Tibial nerve (tissue), 4 donors: ENCODE data around the gene CFAP69. TPM values are rescaled to one million over a fixed set of nuclear protein-coding genes. Genes with fewer than 3 reads are reported as not detected.

Source experiments
- DNase-seq, 2 donors: peaks; one replicate each; pipeline ENCODE4 v3.0.0-alpha.2; 2019; ENCODE audit warnings: low spot score in 2 of 2
- H3K27ac ChIP-seq, 4 donors: fragments of 200-600 bp; sonication (generic) in 3 of 4; one replicate each; pipeline ENCODE4 v1.5.1; 2017 to 2019; ENCODE audit warnings: mild to moderate bottlenecking in 1 of 4
- H3K27me3 ChIP-seq, 2 donors: fragments of 200-600 bp; sonication (generic) in 1 of 2; one replicate each; pipeline versions ENCODE4 v1.5.1 to v1.6.0; 2017 to 2019
- H3K36me3 ChIP-seq, 3 donors: fragments of 200-600 bp; sonication (generic); one replicate each; pipeline ENCODE4 v1.5.1; 2018 to 2019
- H3K4me1 ChIP-seq, 4 donors: fragments of 200-600 bp; sonication (generic) in 3 of 4; one replicate each; pipeline ENCODE4 v1.5.1; 2017 to 2019
- H3K4me3 ChIP-seq, 4 donors: fragments of 200-600 bp; sonication (generic) in 3 of 4; one replicate each; pipeline ENCODE4 v1.5.1; 2017 to 2019; ENCODE audit warnings: mild to moderate bottlenecking in 1 of 4, moderate library complexity in 1 of 4
- H3K9me3 ChIP-seq, 4 donors: fragments of 200-600 bp; sonication (generic) in 3 of 4; one replicate each; pipeline ENCODE4 v1.5.1; 2017 to 2019
- EP300 ChIP-seq, 2 donors: sonication (generic); formaldehyde crosslinking; IDR thresholded peaks; one replicate each; pipeline ENCODE4 v1.6.1; 2017; ENCODE audit warnings: antibody characterized with exemption in 2 of 2, mild to moderate bottlenecking in 1 of 2
- POLR2A ChIP-seq, 2 donors: fragments of 450-650 bp; IDR thresholded peaks; one replicate each; pipeline ENCODE4 v1.6.1; 2017; ENCODE audit warnings: antibody characterized with exemption in 2 of 2, mild to moderate bottlenecking in 2 of 2, moderate library complexity in 2 of 2
- WGBS, 2 donors: methylation state at CpG; one replicate each; pipeline ENCODE4 v1.1.5; 2018; 5-methylcytosine and 5-hydroxymethylcytosine counted together
- total RNA-seq, 4 donors: library from RNA; depleted of rRNA; stranded (reverse); fragments of >200 nt; gene quantifications; one replicate each; pipeline ENCODE4 v1.1.0, GENCODE V29; 2016
- TF ChIP-seq, protein P1 (sequence below), 5 experiments: fragments of 200-600 bp in 3 of 5; fragments of 450-650 bp in 2 of 5; sonication (generic) in 3 of 5; IDR thresholded peaks; one replicate each; pipeline ENCODE4 v1.5.1; 2016 to 2019; ENCODE audit warnings: antibody characterized with exemption in 5 of 5, mild to moderate bottlenecking in 3 of 5, moderate library complexity in 2 of 5

CFAP69 gene
- total RNA-seq, 4 donors from 2014 or later: 18.9 to 51.1 (median 22.0) TPM

DNA sequence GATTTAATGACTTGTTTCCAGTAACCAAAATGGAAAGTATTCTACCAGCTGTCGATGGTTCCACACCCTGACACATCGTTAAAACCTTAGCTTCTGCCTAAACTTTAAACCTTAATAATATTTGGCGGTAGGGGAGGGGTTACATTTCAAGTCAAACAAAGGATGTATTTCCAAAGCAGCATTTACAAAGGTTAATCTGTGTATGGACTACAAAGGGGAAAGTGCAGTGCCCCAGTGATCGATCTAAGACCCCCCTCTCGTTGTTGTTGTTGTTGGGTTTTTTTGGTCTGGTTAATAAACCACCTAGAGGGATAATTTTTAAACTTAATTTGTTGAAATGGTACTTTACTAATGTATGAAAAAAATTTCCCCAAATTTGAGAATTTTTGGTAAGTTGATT lies 34.5 kb upstream of the CFAP69 start:
- TF ChIP-seq EP300 (IDR thresholded peaks at IDR 0.05): no peak
- TF ChIP-seq, protein P1, sequence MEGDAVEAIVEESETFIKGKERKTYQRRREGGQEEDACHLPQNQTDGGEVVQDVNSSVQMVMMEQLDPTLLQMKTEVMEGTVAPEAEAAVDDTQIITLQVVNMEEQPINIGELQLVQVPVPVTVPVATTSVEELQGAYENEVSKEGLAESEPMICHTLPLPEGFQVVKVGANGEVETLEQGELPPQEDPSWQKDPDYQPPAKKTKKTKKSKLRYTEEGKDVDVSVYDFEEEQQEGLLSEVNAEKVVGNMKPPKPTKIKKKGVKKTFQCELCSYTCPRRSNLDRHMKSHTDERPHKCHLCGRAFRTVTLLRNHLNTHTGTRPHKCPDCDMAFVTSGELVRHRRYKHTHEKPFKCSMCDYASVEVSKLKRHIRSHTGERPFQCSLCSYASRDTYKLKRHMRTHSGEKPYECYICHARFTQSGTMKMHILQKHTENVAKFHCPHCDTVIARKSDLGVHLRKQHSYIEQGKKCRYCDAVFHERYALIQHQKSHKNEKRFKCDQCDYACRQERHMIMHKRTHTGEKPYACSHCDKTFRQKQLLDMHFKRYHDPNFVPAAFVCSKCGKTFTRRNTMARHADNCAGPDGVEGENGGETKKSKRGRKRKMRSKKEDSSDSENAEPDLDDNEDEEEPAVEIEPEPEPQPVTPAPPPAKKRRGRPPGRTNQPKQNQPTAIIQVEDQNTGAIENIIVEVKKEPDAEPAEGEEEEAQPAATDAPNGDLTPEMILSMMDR (IDR thresholded peaks at IDR 0.05): no peak
- TF ChIP-seq POLR2A (IDR thresholded peaks at IDR 0.05): no peak
- Histone ChIP-seq H3K36me3 (no peaks in the 10 kb centered on the region), H3K4me1 (peaks cover 0 to 42% (median 0%) of the 10 kb centered on the region in 4 donors), H3K27ac (peak overlapping the region in 2 of 4 donors; percentile 71 to 87), H3K27me3 (no peaks in the 10 kb centered on the region), H3K4me3 (no peak overlapping the region), H3K9me3 (no peaks in the 10 kb centered on the region)
- DNase-seq: no peak
- 61 to 62% methylated on average over 5 of the region's 5 CpGs for WGBS, 2 donors

DNA sequence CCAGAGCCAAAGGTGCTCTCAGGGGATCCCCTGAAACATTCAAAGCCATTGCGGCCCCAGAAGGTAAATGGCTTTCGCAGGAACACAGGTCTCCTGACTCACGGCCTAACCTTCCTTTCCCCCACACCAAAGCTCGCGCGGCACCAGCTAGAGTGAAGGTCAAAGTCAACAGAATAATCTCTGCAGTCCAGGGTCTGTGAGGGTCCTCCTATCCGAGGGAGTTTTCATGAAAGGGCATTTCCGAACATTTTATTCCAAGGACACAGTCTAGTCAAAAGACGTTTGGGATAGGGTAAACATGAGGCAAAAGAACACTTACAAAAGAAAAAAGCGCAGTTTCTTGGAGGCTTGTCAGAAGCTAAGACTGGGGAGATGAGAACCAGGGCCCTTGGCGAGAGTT lies 34.0 kb upstream of the CFAP69 start:
- no peaks in the 10 kb centered on the region for H3K9me3 ChIP-seq
- no peaks in the 10 kb centered on the region for H3K36me3 ChIP-seq
- 21 to 22% methylated on average over 11 of the region's 11 CpGs for WGBS, 2 donors
- peak overlapping the region; percentile 49 to 63 (median 60) for H3K4me3 ChIP-seq
- peaks cover 0 to 42% (median 0%) of the 10 kb centered on the region in 4 donors for H3K4me1 ChIP-seq
- H3K27ac ChIP-seq: peak overlapping the region; percentile 58 to 87 (median 79)
- peak in 1 of 2 donors; percentile 14 for DNase-seq
- H3K27me3 ChIP-seq: no peaks in the 10 kb centered on the region
- TF ChIP-seq EP300 (IDR thresholded peaks at IDR 0.05): no peak
- no peak for TF ChIP-seq POLR2A (IDR thresholded peaks at IDR 0.05)
- TF ChIP-seq, protein P1 (IDR thresholded peaks at IDR 0.05): no peak

DNA sequence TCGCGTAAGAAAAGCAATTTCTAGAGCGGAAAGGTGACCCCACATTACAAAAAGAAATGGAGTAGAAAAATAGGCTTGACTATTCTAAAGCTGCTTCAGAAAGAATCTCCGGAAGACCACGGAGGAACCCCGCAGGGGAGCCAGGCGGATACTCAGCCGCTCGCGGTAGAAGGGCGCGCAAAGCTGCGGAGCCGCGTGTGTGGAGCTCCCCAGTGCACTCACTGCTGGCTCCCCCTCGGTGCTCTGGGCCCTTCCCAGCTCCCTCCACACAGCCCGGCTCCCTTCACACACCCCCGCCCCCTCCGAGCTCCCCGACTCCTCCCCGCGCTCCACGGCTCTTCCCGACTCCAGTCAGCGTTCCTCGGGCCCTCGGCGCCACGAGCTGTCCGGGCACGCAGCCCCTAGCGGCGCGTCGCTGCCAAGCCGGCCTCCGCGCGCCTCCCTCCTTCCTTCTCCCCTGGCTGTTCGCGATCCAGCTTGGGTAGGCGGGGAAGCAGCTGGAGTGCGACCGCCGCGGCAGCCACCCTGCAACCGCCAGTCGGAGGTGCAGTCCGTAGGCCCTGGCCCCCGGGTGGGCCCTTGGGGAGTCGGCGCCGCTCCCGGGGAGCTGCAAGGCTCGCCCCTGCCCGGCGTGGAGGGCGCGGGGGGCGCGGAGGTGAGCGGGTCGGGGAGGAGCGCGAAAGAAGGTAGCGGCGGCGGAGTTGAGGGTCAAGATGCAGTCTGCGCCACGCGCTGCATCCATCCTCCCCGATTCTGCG lies 33.4 kb upstream of the CFAP69 start, which contains the start of gene STEAP2:
STEAP2 (plus strand) TSS at position 350 of the 758 bp plus-strand sequence. CDS start 13,343 bp downstream, outside the sequence.
- TF ChIP-seq POLR2A (IDR thresholded peaks at IDR 0.05) (peak in 1 of 2 donors; percentile 61), EP300 (IDR thresholded peaks at IDR 0.05) (peak in 1 of 2 donors; percentile 74)
- TF ChIP-seq, protein P1 (IDR thresholded peaks at IDR 0.05): peak; percentile 56 to 81 (median 69)
- DNase-seq: peak; percentile 75
- no peaks in the 10 kb centered on the region for H3K9me3 ChIP-seq
- H3K27ac ChIP-seq: peak within 1 kb of the TSS; percentile 58 to 87 (median 79)
- 1% methylated on average over 40 to 57 of the region's 73 CpGs for WGBS, 2 donors
- no peaks in the 10 kb centered on the region for H3K36me3 ChIP-seq
- H3K4me1 ChIP-seq: peaks cover 0 to 42% (median 0%) of the 10 kb centered on the region in 4 donors
- peak within 1 kb of the TSS; percentile 49 to 63 (median 60) for H3K4me3 ChIP-seq
- no peaks in the 10 kb centered on the region for H3K27me3 ChIP-seq

DNA sequence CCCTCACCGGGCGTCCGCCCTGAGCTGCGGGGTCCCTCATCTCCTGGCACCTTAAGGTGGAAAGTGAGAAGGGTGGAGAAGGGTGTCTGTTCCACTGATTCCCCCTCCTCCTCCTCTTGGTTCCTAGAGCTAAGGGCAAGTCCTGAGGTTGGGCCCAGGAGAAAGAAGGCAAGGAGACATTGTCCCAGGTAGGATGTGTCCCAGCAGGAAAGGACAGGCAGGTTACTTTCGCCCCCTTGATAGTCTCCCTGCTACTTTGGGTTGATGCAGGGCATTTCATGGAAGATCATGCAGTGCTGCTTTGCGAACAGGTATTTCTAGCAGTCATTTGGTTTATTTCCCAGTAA lies 32.9 kb upstream of the CFAP69 start:
- no peaks in the 10 kb centered on the region for H3K9me3 ChIP-seq
- DNase-seq: peak in 1 of 2 donors; percentile 12
- H3K27ac ChIP-seq: peak overlapping the region; percentile 58 to 87 (median 79)
- H3K36me3 ChIP-seq: no peaks in the 10 kb centered on the region
- peaks cover 0 to 42% (median 0%) of the 10 kb centered on the region in 4 donors for H3K4me1 ChIP-seq
- TF ChIP-seq, protein P1 (IDR thresholded peaks at IDR 0.05): no peak
- TF ChIP-seq POLR2A (IDR thresholded peaks at IDR 0.05) (no peak), EP300 (IDR thresholded peaks at IDR 0.05) (no peak)
- WGBS, 2 donors: 16 to 22% methylated on average over 5 to 6 of the region's 6 CpGs
- H3K27me3 ChIP-seq: no peaks in the 10 kb centered on the region
- peak overlapping the region; percentile 49 to 63 (median 60) for H3K4me3 ChIP-seq

DNA sequence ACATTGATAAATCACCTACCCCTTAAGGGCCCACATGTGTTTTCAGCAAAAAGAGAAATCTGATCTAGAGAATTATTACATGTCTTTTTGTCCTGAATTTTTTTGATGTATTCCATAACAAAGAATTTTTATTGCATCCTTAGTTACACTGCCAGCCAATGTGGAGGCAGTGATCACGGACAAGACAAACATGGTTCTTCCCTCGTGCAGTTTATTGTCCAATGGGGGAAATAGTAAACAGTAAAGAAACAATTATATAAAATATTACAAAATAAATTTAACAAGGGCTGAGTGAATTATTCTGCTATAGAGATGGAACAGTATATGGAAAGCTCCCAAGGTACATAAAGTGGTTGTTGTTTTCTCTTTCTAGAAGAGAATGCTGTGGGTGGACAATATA lies 31.5 kb upstream of the CFAP69 start:
- Histone ChIP-seq H3K36me3 (no peaks in the 10 kb centered on the region), H3K4me1 (peaks cover 0 to 42% (median 0%) of the 10 kb centered on the region in 4 donors), H3K4me3 (no peak overlapping the region), H3K27me3 (no peaks in the 10 kb centered on the region), H3K9me3 (no peaks in the 10 kb centered on the region), H3K27ac (no peak overlapping the region)
- DNase-seq: no peak
- TF ChIP-seq EP300 (IDR thresholded peaks at IDR 0.05) (no peak), POLR2A (IDR thresholded peaks at IDR 0.05) (no peak)
- TF ChIP-seq, protein P1 (IDR thresholded peaks at IDR 0.05): no peak
- 73 to 74% methylated on average over 2 of the region's 2 CpGs for WGBS, 2 donors
